IPS-NIHi11 (cell line): Measurements from ENCODE around the gene IFI30.
A peak's percentile ranks its signal among the peaks of the same experiment; 100 is the strongest.
"Not testable (repeated sequence)": the region's sequence is repeated elsewhere in the genome, so short reads cannot be mapped to it uniquely, and the experiment has no call there.

ENCODE experiments used
- DNase-seq: peaks from one replicate; pipeline ENCODE4 v3.0.0; 2012; ENCODE audit warnings: mixed read lengths, low spot score

Gene IFI30

DNA sequence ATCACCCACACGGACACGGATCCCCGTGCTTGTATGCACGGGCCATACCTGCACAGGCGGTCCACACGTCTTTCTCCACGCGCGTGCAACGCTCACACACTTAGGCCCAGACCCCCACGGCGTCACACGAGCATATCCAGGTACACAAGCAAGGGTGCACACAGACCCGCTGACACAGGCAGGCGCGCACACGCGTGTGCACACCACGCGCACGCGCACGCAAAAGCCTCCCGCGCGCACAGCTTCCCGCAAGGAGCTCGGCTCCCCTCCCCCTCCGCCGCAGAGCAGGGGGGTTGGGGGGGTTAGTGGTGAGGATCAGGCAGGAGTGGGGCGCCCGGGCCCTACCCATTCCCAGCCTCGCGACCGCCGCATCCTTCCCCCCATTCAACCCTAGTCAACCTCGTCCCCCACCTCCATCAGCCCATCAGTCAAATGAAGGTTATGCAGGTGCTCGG lies 29.8 kb downstream of the IFI30 start:
- no peak for DNase-seq

DNA sequence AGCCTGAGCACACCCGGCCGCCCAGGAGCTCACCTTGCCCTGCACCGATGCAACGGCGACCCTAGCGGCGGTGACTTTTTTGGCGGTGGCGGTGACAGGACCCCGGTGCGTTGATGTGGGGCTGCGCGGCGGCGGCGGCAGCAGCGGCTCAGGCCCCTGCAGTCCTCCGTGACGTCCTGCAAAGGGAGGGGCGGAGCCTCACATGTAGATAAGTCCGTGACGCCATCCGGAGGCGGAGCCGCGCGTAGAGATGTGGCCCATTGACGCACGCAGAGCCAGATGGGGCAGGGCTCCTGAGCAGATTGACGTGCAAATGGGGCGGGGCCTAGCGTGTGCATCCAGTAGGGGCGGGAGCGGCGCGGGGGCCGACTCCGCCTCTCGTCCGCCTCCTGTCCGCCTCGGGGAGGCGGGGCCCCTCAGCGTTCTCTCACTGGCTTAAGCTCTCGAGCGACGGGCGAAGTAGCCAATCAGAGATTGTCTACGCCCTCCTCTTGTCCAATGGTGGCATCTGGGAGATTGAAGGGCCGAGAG lies 30.3 kb downstream of the IFI30 start, which contains the start of gene RAB3A:
Gene RAB3A (minus strand): TSS at position 180 of the 531 bp plus-strand sequence. CDS start 1,302 bp downstream, outside the sequence.
- peak; percentile 92 for DNase-seq

DNA sequence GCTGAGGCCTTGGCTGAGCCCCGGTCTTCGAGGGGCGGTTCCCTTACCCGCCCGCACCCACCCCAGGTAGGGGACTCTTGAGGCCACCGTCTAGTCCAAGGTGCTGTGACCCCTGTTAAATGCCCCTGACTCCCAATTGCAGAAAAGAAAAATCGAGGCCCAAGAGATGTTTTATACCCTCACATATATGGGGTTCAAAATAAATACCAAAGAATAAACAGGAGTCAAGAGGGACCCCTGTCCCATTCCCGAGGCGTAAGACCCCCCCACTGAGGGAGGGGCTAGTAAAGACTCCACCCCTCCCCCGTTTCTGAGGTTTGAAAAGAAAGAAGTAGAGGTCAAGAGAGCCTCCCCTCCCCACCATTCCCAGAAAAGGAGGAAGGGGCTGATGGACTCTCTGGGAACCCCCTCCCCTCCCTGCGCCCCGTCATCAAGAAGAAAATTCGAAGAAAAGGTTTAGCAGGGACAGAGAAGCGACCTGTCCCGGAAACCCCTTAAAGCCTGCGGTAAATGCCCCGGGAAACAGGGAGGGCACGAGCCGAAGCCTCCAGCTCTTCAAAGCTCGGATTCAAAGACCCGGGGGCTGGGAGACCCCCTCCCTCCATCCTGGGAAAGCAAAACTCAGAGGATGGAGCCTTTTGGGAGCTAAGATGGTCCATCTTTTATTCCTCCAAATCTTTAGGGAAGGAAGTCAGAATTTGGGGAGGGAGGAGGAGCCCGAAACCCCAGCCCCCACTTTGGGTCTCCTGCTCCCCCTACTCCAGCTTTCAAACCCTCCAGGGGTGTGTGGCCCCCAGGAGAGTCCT lies 31.0 kb downstream of the IFI30 start:
- peak; percentile 43 for DNase-seq

DNA sequence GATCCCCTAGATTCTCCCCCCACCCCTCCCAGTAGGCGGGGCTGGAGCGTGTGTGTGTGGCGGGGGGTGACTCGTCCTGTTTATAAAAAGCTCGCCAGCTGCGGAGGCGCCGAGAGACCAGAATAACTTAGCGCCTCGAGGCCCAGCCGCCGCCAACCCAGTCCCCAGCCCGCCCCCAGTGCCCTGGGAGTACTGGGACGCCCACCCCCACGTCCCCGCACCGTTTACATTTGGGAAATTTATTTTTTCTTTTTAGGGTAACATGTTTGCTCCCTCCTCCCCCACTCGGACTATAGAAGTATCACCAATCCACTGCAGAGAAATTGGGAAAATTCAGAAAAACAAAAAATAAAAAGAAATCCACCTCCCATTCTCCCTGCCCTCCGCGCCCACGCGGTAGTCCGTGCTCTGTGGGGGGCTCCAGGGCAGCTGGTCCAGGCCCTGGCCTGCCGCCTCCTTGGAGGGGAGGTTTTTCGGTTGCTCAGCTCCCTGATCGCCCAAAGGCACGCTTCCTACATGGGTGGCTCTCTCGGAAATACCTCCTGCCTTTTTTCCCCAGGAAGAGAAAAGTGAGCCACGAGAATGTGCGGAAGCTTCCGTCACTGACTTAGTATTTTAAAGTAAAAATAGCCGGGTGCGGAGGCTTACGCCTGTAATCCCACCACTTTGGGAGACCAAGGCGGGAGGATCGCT lies 31.7 kb downstream of the IFI30 start:
- DNase-seq, result peak; percentile 57

DNA sequence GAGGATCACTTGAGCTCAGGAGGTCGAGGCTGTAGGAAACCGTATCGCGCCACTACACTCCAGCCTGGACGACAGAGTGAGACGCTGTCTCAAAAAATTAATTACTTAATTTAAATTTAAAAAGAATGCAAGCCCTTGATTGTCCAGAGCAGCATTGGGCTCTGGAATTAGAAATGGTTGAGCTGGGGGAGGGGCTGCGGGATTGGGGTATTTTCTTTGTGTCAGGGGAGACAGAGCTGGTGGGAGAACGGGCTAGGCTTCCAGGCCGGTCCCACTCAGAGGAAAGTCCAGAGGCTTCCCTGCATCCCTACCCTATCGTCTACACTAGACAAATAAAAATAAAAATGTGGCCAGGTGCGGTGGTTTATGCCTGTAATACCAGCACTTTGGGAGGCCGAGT lies 32.4 kb downstream of the IFI30 start:
- no peak for DNase-seq

DNA sequence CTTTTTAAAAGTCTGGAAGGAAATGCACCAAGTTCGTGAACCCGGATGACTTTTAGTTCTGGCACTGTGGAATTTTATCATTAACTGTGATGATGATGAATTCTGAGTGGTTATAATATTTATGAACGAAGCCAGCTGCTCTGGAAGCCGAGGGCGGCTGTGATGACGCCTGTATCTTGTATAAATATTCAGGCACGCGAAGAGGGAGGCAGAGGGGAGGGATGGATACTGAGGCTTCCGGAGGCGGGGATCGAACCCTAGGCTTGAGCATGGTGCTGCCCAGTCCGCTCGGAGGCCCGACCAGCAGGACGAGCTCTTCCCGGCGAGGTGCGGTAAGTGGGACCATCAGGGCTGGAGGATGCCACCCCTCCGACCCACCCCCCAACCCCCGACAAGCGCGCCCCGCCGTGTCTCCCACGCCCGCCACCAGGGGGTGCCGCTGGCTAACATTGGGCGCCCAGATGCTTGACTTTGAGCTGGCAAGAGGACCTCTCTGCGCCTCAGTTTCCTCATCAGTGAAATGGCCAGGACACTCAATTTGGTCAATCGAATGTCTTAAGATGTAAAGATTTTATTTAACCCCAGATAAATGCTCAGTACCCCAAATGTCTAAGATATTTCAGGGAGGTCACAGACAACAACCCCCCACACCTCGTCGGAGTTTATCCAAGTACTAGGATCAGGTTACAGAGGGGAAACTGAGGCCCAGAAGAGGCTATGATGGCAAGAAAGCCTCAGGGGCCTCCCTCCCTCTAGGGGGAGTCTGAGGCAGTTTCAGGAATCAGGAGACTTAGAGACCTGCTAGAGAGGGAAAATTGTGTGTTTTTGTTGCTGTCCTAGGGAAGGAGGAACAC lies 34.7 kb downstream of the IFI30 start:
- DNase-seq, result peak; percentile 71

DNA sequence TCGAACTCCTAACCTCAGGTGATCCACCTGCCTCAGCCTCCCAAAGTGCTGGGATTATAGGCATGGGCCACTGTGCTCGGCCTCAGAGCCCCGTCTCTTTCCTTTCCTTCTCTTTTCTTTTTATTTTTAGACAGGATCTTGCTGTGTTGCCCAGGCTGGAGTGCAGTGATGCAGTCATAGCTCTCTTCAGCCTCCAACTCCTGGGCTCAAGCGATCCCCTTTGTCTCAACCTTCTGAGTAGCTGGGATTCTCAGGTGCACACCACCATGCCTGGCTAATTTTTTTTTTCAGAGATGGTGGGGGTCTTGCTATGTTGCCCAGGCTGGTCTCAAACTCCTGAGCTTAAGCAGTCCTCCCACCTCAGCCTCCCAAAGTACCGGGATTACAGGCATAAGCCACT lies 36.3 kb downstream of the IFI30 start:
- not testable (repeated sequence) for DNase-seq

DNA sequence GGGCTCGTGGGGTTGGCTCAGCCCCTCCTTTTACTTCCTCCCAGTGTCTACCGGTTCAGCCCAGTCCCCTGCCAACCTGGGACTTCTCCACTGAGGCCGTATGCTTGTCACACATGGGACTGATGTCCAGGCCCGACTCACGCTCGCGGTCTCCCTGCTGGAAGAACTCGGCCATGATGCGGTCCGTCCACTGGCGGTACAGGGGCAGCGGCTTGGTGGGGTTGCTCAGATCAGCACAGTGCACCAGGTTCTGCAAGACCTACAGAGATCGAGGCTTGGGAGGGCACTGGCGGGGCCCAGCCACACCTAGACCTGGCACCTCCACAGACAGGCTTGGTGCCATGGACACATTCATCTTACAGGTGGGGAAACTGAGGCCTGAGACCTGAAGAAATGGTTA lies 38.1 kb downstream of the IFI30 start:
- DNase-seq, result no peak

DNA sequence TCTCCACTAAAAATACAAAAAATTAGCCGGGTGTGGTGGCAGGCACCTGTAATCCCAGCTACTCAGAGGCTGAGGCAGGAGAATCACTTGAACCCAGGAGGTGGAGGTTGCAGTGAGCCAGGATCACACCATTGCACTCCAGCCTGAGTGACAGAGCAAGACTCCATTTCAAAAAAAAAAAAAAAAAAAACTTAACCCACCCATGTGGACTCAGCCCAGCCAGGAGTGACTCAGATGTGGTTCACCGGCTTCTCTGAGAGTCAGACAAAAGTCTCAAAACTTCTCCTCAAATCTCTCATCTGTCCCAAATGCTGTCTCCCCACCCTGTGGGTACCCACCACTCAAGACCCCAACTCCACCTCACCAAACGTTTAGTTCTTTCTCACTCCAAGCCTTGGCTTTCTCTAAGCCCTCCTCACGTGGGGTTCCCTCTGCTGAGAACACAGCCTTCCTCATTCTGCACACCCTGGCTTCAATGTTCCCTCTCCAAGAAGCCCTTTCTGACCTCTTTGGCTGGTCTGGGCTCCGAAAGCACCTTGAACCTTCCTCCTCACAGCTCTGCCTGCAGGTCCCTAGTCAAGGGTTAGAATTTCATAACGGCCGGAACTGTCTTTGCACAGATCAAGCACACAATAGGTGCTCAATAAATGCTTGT lies 41.3 kb downstream of the IFI30 start:
- no peak for DNase-seq

DNA sequence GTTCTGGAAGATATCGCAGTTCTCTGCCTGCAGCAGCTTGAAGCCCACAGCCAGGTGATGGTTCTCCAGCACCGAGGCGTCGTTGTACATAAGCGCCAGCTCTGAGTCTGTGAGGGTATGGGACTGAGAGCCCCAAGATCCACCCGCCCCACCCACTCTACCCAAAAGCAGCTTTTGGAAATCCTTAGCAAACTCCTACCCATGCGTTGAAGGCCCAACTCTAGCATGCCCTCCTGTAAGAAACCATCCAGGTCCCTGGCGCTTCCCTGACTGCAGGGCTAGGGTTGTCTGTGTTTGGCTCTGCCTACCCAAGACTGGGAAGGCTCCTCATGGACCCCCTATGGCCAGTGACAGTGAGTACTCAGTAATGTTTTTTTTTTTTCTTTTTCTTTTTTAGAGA lies 43.2 kb downstream of the IFI30 start:
- no peak for DNase-seq

DNA sequence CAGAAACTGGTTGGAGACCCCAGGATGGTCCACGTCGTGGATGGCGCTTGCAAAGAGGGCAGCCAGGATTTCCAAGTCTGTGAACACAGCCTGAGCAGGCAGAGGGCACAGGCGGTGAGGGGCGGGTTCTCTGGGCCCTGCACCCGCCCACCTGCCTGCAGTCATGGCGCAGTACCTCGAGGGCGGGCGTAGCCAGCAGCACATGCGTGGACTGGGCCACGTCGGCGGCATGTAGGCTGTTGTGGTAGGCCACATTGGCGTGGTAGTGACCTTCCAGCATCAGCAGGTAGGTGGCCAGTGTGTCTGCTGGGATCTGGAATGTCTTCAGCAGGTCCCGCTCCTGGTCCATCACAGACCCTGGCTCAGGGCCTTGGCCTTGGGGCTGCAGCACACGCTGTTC lies 44.5 kb downstream of the IFI30 start:
- DNase-seq, result no peak

DNA sequence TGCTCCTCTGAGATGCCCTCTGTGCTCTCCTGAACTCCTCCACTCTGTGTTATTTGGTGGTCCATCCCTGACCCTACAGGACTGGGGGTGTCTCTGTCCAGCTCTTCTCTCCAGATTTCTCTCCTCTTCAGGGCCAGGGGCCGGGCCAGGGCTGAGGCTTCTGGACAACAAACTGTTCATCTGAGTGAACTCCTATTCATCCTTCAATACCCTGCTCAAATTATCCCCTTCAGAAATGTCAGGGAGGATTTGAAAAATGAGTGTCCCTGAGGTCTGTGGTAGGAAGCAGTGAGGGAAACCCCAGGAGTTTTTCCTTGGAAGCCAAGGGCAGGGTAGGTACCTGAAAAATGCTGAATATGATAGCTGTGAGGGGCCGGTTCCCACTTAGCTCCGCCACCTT lies 45.0 kb downstream of the IFI30 start:
- no peak for DNase-seq

DNA sequence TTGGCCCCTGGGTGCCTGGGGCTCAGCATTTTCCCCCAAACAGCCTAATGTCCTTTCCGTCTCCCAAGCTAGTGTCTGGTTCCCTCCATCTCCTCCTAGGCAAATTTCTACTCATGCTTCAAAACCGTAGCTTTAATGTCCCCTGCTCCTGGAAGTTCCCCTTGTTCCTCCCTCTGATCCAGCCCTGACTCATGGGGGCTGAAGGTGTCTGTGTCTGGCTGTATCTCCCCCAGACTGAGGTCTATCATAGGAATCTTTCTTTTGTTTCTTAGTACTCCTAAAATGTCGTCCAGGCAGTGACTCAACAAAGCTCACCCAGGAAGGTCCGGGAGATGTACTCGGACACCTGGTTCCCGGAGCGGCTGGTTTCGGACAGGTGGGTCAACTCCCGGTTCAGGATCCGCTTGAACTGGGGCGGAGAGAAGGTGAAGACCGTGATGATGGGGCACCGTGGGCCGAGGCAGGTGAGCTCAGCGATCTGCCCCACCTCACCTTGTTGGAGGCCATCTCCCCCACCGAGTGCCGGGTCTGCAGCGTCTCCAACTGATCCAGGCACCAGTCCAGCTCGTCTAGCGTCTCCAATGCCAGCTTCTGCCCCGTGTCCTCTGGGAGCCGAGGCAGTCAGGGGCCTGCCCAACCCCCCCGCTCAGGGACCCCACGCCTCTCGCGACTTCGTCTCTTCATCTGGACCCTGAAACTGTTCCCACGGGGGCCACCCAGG lies 46.5 kb downstream of the IFI30 start:
- no peak for DNase-seq

DNA sequence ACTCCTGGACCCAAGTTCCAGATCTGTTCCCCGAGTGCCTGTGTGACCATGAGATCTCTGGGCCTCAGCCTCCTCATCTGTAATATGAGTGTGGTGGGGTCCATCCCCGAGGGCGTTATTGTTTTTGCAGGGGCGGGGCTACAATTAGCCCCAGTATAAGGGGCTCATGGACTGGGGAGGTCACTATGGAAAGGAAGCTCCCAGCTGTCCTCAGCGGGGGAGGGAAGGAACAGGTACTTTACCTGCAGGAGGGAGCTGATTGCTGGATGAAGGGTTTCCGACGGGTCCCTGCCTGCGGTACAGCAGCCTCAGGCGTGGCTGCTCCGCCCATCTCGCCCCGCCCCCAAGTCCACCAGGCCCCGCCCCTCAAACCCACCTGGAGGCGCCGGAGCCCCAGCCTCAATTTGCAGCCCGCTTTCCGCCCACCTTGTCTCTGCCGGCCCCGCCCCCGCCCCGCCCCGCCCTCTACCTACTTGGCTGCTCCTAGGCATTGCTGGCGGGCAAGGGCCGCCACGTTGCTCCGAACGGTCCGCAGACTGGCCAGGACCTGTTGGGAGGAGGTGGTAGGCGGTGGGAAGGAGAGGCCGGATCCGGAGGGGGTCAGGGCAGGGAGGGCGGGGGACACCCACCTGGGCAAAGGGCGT lies 47.1 kb downstream of the IFI30 start:
- DNase-seq, result peak; percentile 93

DNA sequence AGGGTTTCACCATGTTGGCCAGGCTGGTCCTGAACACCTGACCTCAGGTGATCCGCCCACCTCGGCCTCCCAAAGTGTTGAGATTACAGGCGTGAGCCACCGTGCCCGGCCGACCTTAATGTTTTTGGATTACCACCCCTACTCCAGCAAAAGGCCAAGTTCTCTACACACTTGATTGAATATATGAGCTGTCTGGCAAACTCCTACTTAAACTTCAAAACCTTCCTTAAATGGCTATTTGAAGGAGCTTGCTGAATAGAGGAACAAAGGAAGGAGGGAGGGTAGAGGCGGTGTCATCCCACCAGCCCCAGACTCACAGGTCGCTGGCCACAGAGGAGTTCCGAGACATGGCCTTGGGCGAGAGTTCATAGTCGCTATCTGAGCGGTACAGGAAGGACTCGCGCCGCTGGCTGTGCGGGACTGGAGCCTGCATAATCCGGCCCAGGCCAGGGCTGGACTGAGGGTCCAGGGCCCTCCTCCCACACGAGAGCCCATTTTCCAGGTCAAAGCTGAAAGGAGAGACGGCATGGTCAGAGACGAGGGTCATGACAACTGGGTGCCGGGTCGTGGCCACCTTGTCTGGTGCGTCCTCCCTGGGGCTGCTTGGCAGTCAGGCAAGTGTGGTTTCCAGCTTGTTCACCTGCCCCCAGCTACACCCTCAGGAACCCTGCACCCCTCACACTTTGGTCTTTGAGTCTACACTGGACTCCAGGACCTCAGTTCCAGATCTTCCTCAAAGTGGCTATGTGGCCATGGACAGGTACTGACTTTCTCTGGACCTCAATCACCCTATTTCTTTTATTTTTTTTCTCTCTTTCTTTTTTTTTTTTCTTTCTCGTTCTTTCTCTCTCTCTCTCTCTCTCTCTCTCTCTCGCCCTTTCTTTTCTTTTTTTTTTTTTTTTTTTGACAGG lies 48.5 kb downstream of the IFI30 start:
- DNase-seq, result no peak

DNA sequence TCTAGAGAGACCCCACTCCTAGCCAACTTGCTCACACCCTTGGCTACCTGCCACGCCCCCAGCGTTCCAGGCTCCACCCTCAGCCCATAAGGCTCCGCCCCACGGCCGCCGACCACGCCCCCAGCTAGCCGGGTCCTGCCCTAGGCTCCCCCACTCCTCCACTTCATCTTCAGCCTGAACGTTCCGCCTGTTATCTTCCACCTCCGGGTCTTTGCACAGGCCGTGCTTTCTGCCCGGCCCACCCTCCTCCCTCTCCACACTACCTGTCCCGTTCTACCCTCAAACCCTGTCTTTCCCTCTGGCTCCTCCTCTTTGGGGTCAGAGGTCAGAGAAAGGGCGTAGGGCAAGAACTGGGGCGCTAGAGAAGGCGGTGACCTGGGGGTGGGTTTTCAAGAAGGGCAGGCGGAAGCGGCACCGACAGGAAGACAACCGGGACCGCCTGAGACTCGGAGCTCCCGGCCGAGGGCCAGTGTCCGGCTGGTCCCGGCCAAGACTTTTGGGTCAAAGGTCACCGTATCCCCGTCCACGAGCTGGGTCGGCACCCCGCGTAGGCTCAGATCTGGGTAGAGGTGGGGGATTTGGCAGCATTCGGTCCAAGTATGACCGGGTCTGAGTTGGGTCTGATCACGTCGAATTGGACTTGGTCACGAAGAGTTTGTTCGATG lies 50.4 kb downstream of the IFI30 start:
- DNase-seq, result peak; percentile 84

DNA sequence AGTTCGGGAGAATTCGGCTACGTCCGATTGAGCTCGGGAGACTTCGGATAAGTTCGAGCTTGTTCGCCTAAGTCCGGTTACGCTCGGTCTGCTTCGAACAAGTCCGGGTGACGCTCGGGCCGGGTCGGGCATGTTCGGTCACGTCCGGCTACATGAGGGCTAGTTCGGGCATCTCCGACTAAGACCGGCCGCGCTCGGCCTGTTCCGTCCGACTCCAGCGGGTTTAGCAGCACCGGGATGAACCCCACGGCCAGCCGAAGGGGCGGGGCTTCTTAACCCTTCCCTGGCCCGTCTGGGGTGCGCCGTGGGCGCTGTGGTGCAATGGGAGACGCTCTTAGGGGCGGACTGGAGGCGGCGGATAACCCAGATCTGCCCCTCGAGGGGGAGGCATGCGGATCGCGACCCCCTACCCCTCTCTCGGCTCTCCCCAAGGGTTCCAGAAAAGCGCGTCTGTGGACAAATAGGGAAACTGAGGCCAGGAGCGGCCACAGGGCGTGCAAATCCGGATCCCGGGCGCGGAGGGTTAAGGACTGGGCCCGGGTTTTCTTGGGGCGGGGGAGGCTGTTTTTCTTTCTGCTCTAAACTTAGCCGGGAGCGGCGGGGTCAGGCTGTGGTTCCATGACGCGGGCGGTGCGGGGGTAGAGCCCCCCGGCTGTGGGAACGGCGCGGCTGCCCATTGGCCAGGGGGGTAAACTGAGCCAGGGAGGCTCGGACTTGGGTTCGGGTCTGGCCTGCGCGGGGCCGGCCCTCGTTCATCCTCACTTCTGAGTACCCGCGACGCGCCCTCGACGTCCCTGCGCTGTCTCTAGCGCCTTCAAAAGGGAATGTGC lies 51.1 kb downstream of the IFI30 start:
- peak; percentile 99 for DNase-seq

DNA sequence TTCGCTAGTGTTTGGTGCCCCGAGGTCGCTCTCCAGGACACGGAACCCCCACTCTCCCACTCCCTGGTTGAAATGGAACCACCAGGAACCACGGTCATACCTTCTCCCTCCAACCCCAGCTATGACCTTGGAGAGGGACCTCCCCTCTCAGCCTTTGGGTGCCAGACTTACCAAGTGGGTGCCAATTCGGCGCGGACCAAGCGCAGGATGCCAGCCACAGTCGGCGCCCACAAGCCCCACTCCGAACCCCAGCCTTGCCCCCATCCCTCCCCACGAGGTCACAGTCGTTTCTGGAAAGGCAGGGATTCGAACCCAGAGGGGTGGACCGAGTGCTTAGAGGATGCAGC lies 51.7 kb downstream of the IFI30 start:
- no peak for DNase-seq
